ACHN (cell line): ENCODE results near the gene WWTR1.

ENCODE experiments used
- DNase-seq: peaks from one replicate; pipeline ENCODE4 v3.0.0-alpha.2; 2015
- in situ Hi-C: cut with HindIII; loops from 2 replicates; pipeline ENCODE4 v1.10.0; 2017; ENCODE audit warnings: low sequenced_read_pairs, low pct_ligation_motif_present, low pct_unique_long_range_greater_than_20kb

Gene WWTR1

GRCh38 chr3:149472030-149472797 lies 185.6 kb downstream of the WWTR1 start:
- in situ Hi-C loops, result no loop called here
- DNase-seq, result peak; percentile 76

GRCh38 chr3:149470381-149470780 lies 187.4 kb downstream of the WWTR1 start:
- in situ Hi-C loops, result no loop called here

GRCh38 chr3:149468504-149469212 lies 189.2 kb downstream of the WWTR1 start:
- DNase-seq, result no peak

More at GRCh38 chr3:149470381-149470780, 187.4 kb downstream of the WWTR1 start:
- DNase-seq, result no peak

More at GRCh38 chr3:149468504-149469212, 189.2 kb downstream of the WWTR1 start:
- in situ Hi-C loops, result no loop called here
